Epithelial cell of proximal tubule (primary cell): ENCODE results near the gene ZNF487. TPM values are rescaled to one million over a fixed set of nuclear protein-coding genes. Genes with fewer than 3 reads are reported as not detected.
"Not testable (repeated sequence)": the region's sequence is repeated elsewhere in the genome, so short reads cannot be mapped to it uniquely, and the experiment has no call there.

Source experiments
- DNase-seq: peaks from one replicate; pipeline ENCODE4 v3.0.0-alpha.2; 2011; ENCODE audit warnings: low read depth
- H3K4me3 ChIP-seq: 2 replicates; pipeline ENCODE4 v1.5.1; 2011; ENCODE audit warnings: low read depth, mild to moderate bottlenecking, low read length
- total RNA-seq: library from RNA; depleted of rRNA; stranded (reverse); fragments of >200 nt; gene quantifications from 2 replicates; pipeline ENCODE4 v1.2.3, GENCODE V29; 2015
- TF ChIP-seq, protein P1 (sequence below): conservative IDR thresholded peaks from 2 replicates; pipeline ENCODE4 v1.5.1; 2012; ENCODE audit warnings: low read depth, mild to moderate bottlenecking, low read length

ZNF487 gene
- total RNA-seq, 1 donor from 2014 or later: 0.81 TPM

DNA sequence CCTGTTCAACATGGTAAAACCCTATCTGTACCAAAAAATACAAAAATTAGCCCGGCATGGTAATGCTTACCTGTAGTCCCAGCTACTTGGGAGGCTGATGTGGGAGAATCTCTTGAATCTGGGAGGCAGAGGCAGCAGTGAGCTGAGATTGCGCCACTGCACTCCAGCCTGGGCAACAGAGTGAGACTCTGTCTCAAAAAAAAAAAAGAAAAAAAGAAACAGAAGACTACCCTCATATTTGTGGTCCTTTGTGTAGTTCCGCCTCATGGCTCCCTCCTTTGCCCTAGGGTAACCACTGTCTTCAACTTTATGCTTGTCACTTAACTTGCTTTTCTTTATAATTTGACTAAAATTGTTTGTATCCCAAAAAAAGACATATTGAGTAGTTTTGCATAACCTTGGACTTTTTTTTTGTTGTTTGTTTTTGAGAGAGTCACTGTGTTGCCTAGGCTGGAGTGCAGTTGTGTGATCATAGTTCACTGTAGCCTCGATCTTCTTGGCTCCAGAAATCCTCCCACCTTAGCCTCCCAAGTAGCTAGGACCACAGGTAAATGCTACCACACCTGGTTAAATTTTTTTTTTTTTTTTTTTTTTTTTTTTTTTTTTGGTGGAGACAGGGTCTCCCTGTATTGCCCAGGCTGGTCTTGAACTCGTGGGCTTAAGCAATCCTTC, 3.7 kb downstream of the ZNF487 start:
- TF ChIP-seq, protein P1, sequence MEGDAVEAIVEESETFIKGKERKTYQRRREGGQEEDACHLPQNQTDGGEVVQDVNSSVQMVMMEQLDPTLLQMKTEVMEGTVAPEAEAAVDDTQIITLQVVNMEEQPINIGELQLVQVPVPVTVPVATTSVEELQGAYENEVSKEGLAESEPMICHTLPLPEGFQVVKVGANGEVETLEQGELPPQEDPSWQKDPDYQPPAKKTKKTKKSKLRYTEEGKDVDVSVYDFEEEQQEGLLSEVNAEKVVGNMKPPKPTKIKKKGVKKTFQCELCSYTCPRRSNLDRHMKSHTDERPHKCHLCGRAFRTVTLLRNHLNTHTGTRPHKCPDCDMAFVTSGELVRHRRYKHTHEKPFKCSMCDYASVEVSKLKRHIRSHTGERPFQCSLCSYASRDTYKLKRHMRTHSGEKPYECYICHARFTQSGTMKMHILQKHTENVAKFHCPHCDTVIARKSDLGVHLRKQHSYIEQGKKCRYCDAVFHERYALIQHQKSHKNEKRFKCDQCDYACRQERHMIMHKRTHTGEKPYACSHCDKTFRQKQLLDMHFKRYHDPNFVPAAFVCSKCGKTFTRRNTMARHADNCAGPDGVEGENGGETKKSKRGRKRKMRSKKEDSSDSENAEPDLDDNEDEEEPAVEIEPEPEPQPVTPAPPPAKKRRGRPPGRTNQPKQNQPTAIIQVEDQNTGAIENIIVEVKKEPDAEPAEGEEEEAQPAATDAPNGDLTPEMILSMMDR: no peak

DNA sequence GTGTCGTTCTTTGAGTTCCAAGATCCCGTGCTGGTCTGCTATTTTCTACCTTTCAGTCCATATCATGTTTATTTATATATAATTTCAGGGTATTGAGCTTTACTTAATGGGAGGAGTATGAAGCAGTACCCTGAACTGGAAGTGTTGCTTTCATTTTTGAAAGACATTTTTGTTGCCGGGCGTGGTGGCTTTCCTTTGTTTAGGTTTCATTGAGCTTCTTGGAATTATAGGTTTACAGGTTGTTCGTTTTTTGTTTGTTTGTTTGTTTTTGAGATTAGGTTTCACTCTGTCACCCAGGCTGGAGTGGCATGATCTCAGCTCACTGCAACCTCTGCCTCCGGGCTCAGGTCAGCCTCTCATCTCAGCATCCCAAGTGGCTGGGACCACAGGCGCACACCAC, 7.4 kb downstream of the ZNF487 start:
- DNase-seq: no peak
- no peak overlapping the region for H3K4me3 ChIP-seq

More for the DNA sequence above, 3.7 kb downstream of the ZNF487 start:
- no peak overlapping the region for H3K4me3 ChIP-seq
- DNase-seq: no peak

DNA sequence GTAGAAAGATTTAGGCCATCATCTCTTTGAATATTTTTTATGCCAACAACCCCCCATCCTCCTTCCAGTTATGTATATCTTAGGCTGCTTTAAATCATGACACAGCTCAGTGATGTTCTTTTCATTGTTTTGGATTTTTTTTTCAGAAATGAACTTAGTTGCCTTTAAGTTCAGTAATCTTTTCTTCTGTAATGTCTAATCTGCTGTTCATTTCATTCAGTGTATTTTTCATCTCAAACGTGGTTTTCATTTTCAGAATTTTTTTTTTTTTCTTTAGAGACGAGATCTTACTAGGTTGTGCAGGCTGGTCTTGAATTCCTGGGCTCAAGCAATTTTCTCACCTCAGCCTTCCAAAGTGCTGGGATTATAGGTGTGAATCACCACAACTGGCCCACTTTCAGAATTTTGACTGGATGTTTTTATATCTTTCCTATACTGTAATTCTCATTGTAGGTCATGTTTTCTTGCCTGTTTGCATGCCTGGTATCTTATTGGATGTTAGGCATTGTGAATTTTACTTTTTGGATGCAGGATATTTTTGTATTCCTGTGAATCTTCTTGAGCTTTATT, 8.1 kb downstream of the ZNF487 start:
- H3K4me3 ChIP-seq: no peak overlapping the region
- TF ChIP-seq, protein P1: no peak
- DNase-seq: no peak

More for the DNA sequence above, 7.4 kb downstream of the ZNF487 start:
- TF ChIP-seq, protein P1: no peak

DNA sequence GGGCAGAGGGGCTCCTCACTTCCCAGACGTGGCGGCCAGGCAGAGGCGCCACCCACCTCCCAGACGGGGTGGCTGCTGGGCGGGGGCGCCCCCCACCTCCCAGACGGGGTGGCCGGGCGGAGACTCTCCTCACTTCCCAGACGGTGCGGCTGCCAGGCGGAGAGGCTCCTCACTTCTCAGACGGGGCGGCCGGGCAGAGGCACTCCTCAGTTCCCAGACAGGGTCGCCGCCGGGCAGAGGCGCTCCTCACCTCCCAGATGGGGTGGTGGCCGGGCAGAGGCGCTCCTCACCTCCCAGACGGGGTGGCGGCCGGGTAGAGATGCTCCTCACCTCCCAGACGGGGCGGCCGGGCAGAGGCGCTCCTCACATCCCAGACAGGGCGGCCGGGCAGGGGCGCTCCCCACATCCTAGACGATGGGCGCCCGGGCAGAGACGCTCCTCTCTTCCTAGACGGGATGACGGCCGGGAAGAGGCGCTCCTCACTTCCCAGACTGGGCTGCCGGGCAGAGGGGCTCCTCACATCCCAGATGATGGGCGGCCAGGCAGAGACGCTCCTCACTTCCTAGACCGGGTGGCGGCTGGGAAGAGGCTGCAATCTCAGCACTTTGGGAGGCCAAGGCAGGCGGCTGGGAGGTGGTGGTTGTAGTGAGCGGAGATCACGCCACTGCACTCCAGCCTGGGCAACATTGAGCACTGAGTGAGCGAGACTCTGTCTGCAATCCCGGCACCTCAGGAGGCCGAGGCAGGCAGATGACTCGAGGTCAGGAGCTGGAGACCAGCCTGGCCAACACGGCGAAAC, 9.5 kb downstream of the ZNF487 start:
- H3K4me3 ChIP-seq, DNase-seq: not testable (repeated sequence)

DNA sequence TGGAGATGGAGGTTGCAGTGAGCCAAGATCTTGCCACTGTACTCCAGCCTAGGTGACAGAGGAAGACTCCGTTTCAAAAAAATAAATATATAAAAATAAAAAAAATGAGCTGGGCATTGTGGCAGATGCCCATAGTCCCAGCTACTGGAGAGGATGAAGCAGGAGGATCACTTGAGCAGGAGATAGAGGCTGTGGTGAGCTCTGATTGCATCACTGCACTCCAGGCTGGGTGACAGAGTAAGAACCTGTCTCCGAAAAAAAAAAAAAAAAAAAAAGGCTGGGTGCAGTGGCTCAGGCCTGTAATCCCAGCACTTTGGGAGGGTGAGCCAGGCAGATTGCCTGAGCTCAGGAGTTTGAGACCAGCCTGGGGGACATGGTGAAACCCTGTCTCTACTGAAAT, 11.8 kb downstream of the ZNF487 start:
- no peak for DNase-seq
- H3K4me3 ChIP-seq: no peak overlapping the region
- TF ChIP-seq, protein P1: no peak

DNA sequence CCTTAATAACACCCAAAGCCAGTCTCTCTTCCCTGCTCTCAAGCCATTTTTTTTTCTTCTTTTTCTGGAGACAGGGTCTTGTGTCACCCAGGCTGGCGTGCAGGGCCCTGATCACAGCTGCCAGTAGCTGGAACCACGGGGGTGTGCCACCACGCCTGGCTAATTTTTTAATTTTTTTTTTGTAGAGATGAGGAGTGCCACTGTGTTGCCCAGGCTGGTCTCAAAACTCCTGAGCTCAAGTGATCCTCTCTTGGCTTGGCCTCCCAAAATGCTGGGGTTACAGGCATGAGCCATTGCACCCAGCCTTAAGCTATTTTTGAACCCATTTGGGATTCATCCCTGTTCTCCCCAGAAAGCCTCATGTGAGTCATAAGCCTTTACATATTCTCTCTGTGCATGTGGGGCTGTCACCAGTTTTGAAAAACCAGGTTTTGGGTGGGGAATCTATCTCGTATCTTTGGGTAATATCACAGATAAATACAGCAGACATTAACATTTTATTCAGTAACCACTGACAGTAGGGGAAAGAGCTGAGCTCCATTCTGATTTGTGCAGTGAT, 15.5 kb downstream of the ZNF487 start:
- TF ChIP-seq, protein P1: no peak
- no peak overlapping the region for H3K4me3 ChIP-seq
- DNase-seq: no peak

DNA sequence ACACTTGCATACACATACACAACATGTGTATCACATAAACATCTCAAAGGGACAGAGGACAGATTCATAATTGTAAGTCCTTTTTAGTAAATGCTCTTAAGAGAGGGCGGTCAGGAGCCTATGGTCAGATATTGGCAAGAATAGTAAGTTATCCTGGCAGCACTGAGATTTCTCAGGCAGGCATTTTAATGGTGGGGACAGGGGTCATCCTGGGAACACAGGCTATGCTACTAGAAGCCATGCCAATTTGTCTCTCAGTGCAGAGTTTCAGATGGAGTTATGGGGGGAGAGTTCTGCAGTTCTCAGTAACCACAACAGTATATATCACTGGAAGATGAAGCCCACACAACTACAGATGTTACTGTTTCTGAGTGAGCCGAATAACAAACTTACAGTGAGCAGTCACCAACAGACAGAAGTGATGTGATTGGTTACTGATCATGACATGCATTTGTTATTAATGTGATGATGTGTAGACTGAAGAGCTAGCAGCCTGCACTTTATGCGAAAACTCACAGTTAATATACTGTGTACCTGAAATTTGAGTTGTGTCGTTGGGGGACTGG, 16.4 kb downstream of the ZNF487 start:
- DNase-seq: no peak
- TF ChIP-seq, protein P1: no peak
- no peak overlapping the region for H3K4me3 ChIP-seq

DNA sequence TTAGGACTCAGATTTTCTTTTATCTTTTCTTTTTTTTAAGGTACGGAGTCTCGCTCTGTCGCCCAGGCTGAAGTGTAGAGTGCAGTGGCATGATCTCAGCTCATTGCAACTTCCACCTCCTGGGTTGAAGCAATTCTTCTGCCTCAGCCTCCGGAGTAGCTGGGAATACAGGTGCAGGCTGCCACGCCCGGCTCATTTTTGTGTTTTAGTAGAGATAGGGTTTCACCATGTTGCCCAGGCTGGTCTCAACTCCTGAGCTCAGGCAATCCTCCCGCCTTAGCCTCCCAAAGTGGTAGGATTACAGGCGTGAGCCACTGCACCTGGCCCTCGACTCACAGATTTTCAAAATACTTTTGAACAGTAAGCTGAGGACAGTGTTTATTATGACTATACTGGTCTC, 17.1 kb downstream of the ZNF487 start:
- H3K4me3 ChIP-seq, DNase-seq: not testable (repeated sequence)

DNA sequence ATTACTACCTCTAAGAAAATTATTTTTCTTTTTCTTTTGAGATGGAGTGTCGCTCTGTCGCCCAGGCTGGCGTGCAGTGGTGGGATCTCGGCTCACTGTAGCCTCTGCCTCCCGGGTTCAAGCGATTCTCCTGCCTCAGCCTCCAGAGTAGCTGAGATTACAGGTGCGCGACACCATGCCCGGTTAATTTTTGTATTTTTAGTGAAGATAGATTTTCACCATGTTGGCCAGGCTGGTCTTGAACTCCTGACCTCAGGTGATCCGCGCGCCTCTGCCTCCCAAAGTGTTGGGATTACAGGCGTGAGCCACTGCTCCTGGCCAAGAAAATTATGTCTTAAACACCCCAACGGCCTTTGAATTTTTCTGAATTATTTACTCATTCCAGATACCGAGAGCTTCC, 19.6 kb downstream of the ZNF487 start:
- not testable (repeated sequence) for DNase-seq, H3K4me3 ChIP-seq
